ENCODE data around the gene BPIFB6. TPM values are rescaled to one million over a fixed set of nuclear protein-coding genes. Genes with fewer than 3 reads are reported as not detected.

The BPIFB6 gene
- total RNA-seq, 1 donor, result not detected

DNA sequence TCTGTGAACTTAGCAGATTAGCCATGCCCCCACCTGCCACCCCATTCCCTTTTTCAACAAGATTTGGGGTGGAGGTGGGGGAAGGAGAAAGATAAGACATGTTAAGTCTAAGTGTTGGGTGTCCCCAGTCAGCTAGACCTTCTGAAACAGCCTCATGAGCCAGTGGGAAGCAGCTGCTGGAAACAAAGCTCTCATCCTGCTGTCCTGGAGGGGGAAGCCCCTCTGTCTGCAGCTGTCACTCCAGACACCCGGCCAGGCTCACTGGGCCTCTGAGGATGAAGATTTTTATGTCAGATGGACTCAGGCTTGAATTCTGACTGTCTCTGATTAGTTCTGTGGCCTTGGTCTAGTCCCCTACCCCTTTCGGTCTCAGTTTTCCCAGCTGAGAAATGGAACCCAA is 23.3 kb downstream of the BPIFB6 start:
- H3K4me3 ChIP-seq (ENCODE audit: low read depth, low read length), result no peak overlapping the region
- no peak for DNase-seq (ENCODE audit: low read depth)
- TF ChIP-seq, protein P1, sequence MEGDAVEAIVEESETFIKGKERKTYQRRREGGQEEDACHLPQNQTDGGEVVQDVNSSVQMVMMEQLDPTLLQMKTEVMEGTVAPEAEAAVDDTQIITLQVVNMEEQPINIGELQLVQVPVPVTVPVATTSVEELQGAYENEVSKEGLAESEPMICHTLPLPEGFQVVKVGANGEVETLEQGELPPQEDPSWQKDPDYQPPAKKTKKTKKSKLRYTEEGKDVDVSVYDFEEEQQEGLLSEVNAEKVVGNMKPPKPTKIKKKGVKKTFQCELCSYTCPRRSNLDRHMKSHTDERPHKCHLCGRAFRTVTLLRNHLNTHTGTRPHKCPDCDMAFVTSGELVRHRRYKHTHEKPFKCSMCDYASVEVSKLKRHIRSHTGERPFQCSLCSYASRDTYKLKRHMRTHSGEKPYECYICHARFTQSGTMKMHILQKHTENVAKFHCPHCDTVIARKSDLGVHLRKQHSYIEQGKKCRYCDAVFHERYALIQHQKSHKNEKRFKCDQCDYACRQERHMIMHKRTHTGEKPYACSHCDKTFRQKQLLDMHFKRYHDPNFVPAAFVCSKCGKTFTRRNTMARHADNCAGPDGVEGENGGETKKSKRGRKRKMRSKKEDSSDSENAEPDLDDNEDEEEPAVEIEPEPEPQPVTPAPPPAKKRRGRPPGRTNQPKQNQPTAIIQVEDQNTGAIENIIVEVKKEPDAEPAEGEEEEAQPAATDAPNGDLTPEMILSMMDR (IDR thresholded peaks at IDR 0.05; ENCODE audit: insufficient read depth, low read depth, low read length), result no peak

DNA sequence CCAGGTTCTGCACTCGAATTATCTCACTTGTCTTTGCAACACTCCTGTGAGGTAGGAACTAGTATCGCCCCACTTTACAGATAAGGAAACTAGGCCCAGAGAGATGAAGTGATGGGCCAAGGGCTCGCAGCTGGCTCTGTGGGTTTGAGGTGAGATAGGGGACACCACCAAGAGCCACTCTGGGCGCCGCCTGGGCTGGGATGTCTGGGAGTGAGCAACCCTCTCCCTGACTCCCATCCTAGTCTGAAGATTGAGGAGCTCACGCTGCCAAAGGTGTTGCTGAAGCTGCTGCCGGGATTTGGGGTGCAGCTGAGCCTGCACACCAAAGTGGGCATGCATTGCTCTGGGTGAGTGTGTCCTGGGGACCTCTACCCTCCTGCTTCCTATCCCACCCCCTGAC is 27.7 kb downstream of the BPIFB6 start:
- H3K4me3 ChIP-seq (ENCODE audit: low read depth, low read length), result no peak overlapping the region
- TF ChIP-seq, protein P1 (IDR thresholded peaks at IDR 0.05; ENCODE audit: insufficient read depth, low read depth, low read length), result no peak
- no peak for DNase-seq (ENCODE audit: low read depth)

DNA sequence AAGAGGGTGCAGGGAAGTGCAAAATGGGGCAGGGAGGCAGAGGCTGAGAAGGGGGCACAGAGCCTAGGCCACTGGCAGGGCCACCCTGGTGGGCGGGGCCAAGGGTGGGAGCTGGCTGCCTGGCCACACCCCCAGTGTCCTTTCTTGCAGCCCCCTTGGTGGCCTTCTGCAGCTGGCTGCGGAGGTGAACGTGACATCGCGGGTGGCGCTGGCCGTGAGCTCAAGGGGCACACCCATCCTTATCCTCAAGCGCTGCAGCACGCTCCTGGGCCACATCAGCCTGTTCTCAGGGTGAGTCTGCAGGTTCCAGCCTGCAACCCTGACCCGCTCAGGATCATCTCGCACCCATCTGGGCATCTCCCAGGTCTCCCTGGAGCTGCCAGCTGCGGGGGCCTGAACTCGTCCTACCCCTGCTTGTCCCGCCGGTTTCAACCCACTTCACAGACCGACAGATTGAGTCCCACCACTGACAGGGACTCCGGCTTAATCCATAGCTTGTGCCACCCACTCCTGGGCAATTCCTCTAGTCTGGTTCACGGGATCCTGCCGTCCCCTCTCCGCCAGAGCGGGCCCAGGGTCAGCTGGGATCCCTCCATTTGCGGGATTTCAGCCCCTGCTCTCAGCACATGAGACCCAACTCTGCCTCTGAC is 28.4 kb downstream of the BPIFB6 start:
- no peak for DNase-seq (ENCODE audit: low read depth)
- no peak overlapping the region for H3K4me3 ChIP-seq (ENCODE audit: low read depth, low read length)
- TF ChIP-seq, protein P1 (IDR thresholded peaks at IDR 0.05; ENCODE audit: insufficient read depth, low read depth, low read length), result no peak

DNA sequence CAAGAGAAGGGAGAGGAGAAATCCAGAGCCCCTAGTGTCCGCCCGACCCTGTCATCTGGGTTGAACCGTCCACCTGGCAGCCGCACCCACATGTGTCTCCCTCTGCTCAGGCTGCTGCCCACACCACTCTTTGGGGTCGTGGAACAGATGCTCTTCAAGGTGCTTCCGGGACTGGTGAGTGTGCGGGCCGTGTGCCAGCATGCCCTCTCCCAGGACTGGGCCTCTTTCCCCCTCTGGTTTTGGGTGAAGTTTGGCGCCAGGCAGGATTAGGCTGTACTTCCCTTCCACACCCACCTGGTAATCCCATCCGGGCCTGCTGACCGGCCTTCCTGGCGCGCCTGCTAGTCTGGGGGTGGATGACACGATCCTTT is 30.2 kb downstream of the BPIFB6 start:
- H3K4me3 ChIP-seq (ENCODE audit: low read depth, low read length), result no peak overlapping the region
- TF ChIP-seq, protein P1 (IDR thresholded peaks at IDR 0.05; ENCODE audit: insufficient read depth, low read depth, low read length), result no peak
- DNase-seq (ENCODE audit: low read depth), result no peak

DNA sequence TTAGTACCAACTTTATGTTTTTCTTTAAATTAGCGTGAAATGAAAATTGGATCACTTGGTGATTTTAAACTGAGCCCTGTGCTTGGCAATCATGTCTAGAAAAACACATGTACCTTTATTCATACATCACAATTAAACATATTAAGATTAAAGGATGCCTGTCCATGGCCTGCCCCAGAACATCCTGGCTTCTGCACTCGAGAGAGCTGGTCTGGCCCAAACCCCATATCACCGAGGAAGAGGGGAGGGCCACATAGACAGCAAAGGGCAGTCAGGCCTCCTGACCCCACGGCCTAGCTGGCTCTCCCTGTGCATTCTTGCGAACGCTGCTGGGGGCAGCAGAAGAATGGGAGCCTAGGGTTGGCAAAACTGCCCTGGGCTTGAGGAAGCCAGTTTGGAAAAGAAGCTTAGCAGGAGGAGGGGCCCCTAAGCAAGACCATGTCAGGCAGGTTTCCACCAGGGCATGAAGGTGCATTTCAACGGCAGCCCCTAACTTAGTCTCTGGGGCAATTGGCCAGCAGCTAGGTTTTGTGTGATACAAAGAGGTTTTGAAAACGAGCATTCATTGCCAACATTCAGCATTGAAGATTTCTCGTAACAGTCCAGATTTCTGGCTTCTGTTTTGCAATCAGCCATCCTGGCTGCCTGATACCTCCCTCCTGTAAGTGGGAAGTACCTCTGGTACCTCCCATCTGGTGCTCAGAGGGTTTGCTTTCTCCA is 30.8 kb downstream of the BPIFB6 start:
- TF ChIP-seq, protein P1 (IDR thresholded peaks at IDR 0.05; ENCODE audit: insufficient read depth, low read depth, low read length), result no peak
- DNase-seq (ENCODE audit: low read depth), result no peak
- no peak overlapping the region for H3K4me3 ChIP-seq (ENCODE audit: low read depth, low read length)

DNA sequence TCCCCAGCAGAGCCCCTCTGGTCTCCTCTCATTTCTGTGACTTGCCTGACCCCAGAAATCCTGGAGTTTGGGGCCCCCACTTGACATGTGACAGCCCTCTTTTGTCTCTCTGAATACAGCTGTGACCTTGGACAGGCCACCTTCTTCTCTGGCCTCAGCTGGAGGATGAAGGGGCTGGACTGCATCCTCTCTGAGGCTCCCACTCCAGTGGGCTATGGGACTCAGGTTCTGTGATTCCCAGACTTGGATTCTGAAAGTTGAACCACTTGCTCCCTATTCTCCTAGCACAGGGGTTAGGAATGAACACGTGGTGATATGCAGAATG is 31.3 kb downstream of the BPIFB6 start:
- TF ChIP-seq, protein P1 (IDR thresholded peaks at IDR 0.05; ENCODE audit: insufficient read depth, low read depth, low read length), result no peak
- no peak for DNase-seq (ENCODE audit: low read depth)

More for the DNA sequence above, 31.3 kb downstream of the BPIFB6 start:
- H3K4me3 ChIP-seq (ENCODE audit: low read depth, low read length), result no peak overlapping the region
